GM12878 (cell line): Measurements from ENCODE around the gene NAA35.

Source experiments
- BRCA1 ChIP-seq: IDR thresholded peaks from 2 replicates; pipeline ENCODE4 v1.6.1; 2011; ENCODE audit warnings: low read depth, low read length, improper control_type of control experiment
- CREB1 ChIP-seq: IDR thresholded peaks from 2 replicates; pipeline ENCODE4 v1.6.1; 2012; ENCODE audit warnings: low read depth, mild to moderate bottlenecking, inconsistent platforms
- CTCF ChIP-seq, 3 experiments: IDR thresholded peaks in 2 of 3; conservative IDR thresholded peaks in 1 of 3; 2 replicates each; pipeline ENCODE4 v1.5.1; 2011; ENCODE audit warnings: low read depth in 3 of 3, low read length in 3 of 3, mild to moderate bottlenecking in 3 of 3, control low read depth in 2 of 3, moderate library complexity in 2 of 3, inconsistent platforms in 1 of 3, mixed read lengths in 1 of 3; ENCODE audit not compliant: control insufficient read depth in 2 of 3, insufficient read depth in 1 of 3; ENCODE audit errors: extremely low read depth in 1 of 3
- EZH2 ChIP-seq: IDR thresholded peaks from 2 replicates; pipeline ENCODE4 v1.6.1; 2012; ENCODE audit warnings: low read depth, mild to moderate bottlenecking, control low read depth, inconsistent platforms, low read length, borderline replicate concordance; ENCODE audit not compliant: control insufficient read depth
- RCOR1 ChIP-seq: conservative IDR thresholded peaks from 2 replicates; pipeline ENCODE4 v1.6.1; 2012; ENCODE audit warnings: low read depth, low read length, improper control_type of control experiment
- SMC3 ChIP-seq: IDR thresholded peaks from 2 replicates; pipeline ENCODE4 v1.6.1; 2011; ENCODE audit warnings: low read length, improper control_type of control experiment, borderline replicate concordance
- STAT3 ChIP-seq: IDR thresholded peaks from 2 replicates; pipeline ENCODE4 v1.6.1; 2011; ENCODE audit warnings: low read depth, low read length, improper control_type of control experiment

- TF ChIP-seq CREB1 = no peak
- TF ChIP-seq EZH2 = no peak
- TF ChIP-seq SMC3 = no peak
- peak in 1 of 3 experiments; percentile 16; a peak in 1 of 6 replicates for TF ChIP-seq CTCF (IDR thresholded peaks at IDR 0.05 in 2 of 3, conservative IDR thresholded peaks at IDR 0.05 in 1 of 3; ENCODE audit: control insufficient read depth in 2 of 3, extremely low read depth in 1 of 3, insufficient read depth in 1 of 3, low read depth in 3 of 3, low read length in 3 of 3)
- TF ChIP-seq BRCA1 = no peak
- TF ChIP-seq STAT3 = no peak
- no peak for TF ChIP-seq RCOR1
These were observed 103.1 kb downstream of the NAA35 start for GRCh38 chr9:86043999-86044398.
